ENCODE results near the gene MGAT2. TPM values are rescaled to one million over a fixed set of nuclear protein-coding genes. Genes with fewer than 3 reads are reported as not detected.

Gene MGAT2
- total RNA-seq, 2 donors from 2014 or later, result 24.0 to 45.9 TPM

DNA sequence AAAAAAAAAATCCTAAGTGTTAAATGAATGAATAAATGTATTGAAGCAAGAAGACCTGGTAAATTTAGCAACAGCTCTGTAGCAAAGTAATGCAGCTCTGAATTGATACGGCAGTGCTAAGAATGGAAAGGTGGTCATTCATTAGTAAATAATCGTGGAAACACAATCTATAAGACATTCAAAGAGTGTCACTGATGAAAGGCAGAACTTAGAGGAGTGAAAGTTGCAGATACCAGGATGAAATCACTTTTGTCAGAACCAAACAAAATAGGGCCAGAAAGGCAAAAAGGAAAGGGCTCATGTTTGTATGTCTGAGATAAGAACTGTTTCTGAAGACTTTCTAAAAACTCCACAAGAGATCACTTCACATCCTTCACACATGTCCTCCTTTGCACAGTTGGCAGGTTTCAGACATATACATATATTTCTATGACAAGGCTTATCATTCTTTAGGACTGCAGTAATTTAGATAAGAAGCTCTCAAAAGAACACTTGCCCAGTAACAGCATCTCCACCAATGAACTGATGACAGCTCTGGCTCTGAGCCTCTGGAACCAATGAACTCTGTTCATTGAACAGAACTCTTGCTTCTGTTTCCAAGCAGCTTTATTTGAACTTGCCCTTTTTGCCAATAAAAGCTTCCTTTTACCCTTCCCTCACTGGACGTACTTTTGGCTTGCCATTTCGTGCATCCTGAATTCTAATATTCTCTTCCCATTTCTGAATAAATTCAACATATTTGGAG, 26.1 kb upstream of the MGAT2 start:
- peaks cover 0 to 8% of the 10 kb centered on the region in 2 donors for H3K4me1 ChIP-seq (ENCODE audit: control insufficient read depth in 1 of 2, low read depth in 2 of 2)
- no peak overlapping the region for H3K27ac ChIP-seq
- ATAC-seq (ENCODE audit: insufficient number of reproducible peaks, low FRiP score, low read depth) (no peak), DNase-seq (ENCODE audit: low spot score) (no peak)
- no peaks in the 10 kb centered on the region for H3K9me3 ChIP-seq
- H3K27me3 ChIP-seq (replicated peaks; ENCODE audit: insufficient read depth), result no peaks in the 10 kb centered on the region
- no peak overlapping the region for H3K4me3 ChIP-seq
- H3K36me3 ChIP-seq, result no peaks in the 10 kb centered on the region
- TF ChIP-seq, protein P1, sequence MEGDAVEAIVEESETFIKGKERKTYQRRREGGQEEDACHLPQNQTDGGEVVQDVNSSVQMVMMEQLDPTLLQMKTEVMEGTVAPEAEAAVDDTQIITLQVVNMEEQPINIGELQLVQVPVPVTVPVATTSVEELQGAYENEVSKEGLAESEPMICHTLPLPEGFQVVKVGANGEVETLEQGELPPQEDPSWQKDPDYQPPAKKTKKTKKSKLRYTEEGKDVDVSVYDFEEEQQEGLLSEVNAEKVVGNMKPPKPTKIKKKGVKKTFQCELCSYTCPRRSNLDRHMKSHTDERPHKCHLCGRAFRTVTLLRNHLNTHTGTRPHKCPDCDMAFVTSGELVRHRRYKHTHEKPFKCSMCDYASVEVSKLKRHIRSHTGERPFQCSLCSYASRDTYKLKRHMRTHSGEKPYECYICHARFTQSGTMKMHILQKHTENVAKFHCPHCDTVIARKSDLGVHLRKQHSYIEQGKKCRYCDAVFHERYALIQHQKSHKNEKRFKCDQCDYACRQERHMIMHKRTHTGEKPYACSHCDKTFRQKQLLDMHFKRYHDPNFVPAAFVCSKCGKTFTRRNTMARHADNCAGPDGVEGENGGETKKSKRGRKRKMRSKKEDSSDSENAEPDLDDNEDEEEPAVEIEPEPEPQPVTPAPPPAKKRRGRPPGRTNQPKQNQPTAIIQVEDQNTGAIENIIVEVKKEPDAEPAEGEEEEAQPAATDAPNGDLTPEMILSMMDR (IDR thresholded peaks at IDR 0.05), result no peak

DNA sequence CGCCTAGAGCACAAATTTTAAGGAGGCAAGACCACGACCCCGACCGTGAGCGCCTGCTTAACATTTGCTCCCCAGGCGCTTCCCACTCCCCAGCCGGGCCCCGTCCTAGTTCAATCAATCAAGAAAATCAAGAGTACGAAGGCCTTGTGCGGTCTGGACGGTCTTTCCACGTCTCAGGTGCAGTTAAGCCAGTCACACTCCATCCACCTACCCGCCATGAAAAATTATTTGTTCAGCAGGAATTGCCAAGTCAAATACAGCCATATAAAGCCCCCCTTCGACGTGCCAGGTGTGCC, 22.5 kb upstream of the MGAT2 start:
- TF ChIP-seq, protein P1 (IDR thresholded peaks at IDR 0.05), result no peak
- no peaks in the 10 kb centered on the region for H3K27me3 ChIP-seq (replicated peaks; ENCODE audit: insufficient read depth)
- H3K36me3 ChIP-seq, result no peaks in the 10 kb centered on the region
- H3K27ac ChIP-seq, result peak overlapping the region; percentile 94 to 98
- DNase-seq (ENCODE audit: low spot score) (no peak), ATAC-seq (ENCODE audit: insufficient number of reproducible peaks, low FRiP score, low read depth) (no peak)
- peak overlapping the region; percentile 96 for H3K4me3 ChIP-seq
- no peaks in the 10 kb centered on the region for H3K9me3 ChIP-seq
- H3K4me1 ChIP-seq (ENCODE audit: control insufficient read depth in 1 of 2, low read depth in 2 of 2), result peaks cover 0 to 11% of the 10 kb centered on the region in 2 donors

DNA sequence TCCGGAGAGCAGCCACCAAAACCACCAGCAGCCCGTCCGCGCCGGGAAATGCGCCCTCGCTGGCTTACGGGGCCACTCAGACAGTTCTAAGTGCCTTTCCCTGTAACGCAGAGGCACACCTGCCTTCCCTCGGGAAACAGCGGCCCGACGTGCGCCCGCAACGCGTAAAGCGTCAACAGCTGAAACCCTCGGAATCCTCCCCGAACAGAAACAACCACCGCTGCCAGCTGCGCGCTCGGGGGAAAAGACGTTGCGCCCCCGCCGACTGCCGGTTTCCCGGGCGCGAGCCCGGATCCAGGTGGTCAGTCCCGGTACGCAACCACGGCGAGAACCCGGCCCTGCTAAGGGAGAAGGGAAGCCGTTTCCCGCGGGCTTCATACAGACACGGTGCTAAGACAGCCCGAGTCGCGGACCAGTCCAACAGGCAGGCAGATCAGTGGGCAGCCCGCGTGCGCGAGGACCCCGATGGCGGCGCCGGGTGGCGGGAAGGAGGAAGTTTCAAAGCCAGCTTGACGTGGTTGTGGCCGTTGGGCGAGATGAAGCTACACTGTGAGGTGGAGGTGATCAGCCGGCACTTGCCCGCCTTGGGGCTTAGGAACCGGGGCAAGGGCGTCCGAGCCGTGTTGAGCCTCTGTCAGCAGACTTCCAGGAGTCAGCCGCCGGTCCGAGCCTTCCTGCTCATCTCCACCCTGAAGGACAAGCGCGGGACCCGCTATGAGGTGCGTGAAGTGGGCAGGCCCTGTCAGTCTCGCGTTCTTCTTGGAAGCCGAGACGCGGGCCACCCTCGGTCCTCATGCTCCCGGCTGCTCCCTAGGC, 21.9 kb upstream of the MGAT2 start, which contains the start of gene LRR1:
LRR1 (plus strand) TSS at position 456 of the 816 bp plus-strand sequence; CDS start at position 537, 81 bp downstream.
- Histone ChIP-seq H3K36me3 (no peaks in the 10 kb centered on the region), H3K27ac (peak within 1 kb of the TSS; percentile 94 to 98), H3K4me3 (peak within 1 kb of the TSS; percentile 96), H3K4me1 (ENCODE audit: control insufficient read depth in 1 of 2, low read depth in 2 of 2) (peaks cover 0 to 11% of the 10 kb centered on the region in 2 donors), H3K27me3 (replicated peaks; ENCODE audit: insufficient read depth) (no peaks in the 10 kb centered on the region), H3K9me3 (no peaks in the 10 kb centered on the region)
- peak; percentile 14 for DNase-seq (ENCODE audit: low spot score)
- ATAC-seq (ENCODE audit: insufficient number of reproducible peaks, low FRiP score, low read depth), result peak; percentile 58
- TF ChIP-seq, protein P1 (IDR thresholded peaks at IDR 0.05), result peak; percentile 26

DNA sequence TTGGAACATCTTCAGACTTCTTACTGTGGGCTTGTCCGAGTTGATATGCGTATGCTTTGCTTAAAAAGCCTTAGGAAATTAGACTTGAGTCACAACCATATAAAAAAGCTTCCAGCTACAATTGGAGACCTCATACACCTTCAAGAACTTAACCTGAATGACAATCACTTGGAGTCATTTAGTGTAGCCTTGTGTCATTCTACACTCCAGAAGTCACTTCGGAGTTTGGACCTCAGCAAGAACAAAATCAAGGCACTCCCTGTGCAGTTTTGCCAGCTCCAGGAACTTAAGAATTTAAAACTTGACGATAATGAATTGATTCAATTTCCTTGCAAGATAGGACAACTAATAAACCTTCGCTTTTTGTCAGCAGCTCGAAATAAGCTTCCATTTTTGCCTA, 13.0 kb upstream of the MGAT2 start:
- Histone ChIP-seq H3K27ac (no peak overlapping the region), H3K4me3 (no peak overlapping the region), H3K4me1 (ENCODE audit: control insufficient read depth in 1 of 2, low read depth in 2 of 2) (no peaks in the 10 kb centered on the region), H3K27me3 (replicated peaks; ENCODE audit: insufficient read depth) (no peaks in the 10 kb centered on the region), H3K36me3 (no peaks in the 10 kb centered on the region), H3K9me3 (no peaks in the 10 kb centered on the region)
- ATAC-seq (ENCODE audit: insufficient number of reproducible peaks, low FRiP score, low read depth), result no peak
- TF ChIP-seq, protein P1 (IDR thresholded peaks at IDR 0.05), result no peak
- DNase-seq (ENCODE audit: low spot score), result no peak

DNA sequence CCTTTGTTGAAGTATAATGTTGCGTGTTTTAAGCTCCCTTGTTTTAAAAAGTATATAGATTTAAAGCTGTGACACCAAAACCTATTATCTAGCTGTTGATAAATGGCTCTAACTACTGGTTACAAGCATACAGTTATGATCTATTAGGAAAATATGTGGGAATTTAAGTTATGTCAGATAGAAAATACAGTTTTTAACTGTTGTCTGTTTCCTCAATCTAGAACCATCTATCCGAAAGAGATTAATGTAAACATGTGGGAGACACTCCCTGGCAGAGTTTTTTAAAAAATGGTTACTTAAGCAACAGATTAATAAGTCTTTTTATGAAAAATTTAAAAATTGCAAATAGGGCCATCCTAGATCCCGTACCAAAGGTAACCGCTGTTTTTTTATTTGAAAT, 8.3 kb upstream of the MGAT2 start:
- Histone ChIP-seq H3K4me1 (ENCODE audit: control insufficient read depth in 1 of 2, low read depth in 2 of 2) (no peaks in the 10 kb centered on the region), H3K4me3 (no peak overlapping the region), H3K36me3 (no peaks in the 10 kb centered on the region), H3K9me3 (no peaks in the 10 kb centered on the region), H3K27ac (no peak overlapping the region), H3K27me3 (replicated peaks; ENCODE audit: insufficient read depth) (no peaks in the 10 kb centered on the region)
- TF ChIP-seq, protein P1 (IDR thresholded peaks at IDR 0.05), result no peak
- no peak for DNase-seq (ENCODE audit: low spot score)
- no peak for ATAC-seq (ENCODE audit: insufficient number of reproducible peaks, low FRiP score, low read depth)
